Gastroesophageal sphincter (tissue), 4 donors: ENCODE measurements around the gene AGO1. TPM values are rescaled to one million over a fixed set of nuclear protein-coding genes. Genes with fewer than 3 reads are reported as not detected.
A peak's percentile ranks its signal among the peaks of the same experiment; 100 is the strongest.

Experiments
- ATAC-seq: fragments of 150-250 bp; one replicate; pipeline ENCODE4 v1.9.1; 2016; ENCODE audit warnings: mild to moderate bottlenecking, moderate library complexity
- H3K27ac ChIP-seq, 4 donors: fragments of 200-600 bp; sonication (generic) in 3 of 4; 1 replicate in 3 of 4; 2 replicates in 1 of 4; pipeline ENCODE4 v1.5.1; 2016 to 2019
- H3K27me3 ChIP-seq: fragments of 200-600 bp; sonication (generic); one replicate; pipeline ENCODE4 v1.5.1; 2019
- H3K36me3 ChIP-seq, 2 donors: fragments of 200-600 bp; sonication (generic); one replicate each; pipeline ENCODE4 v1.5.1; 2019; ENCODE audit warnings: control low read depth in 1 of 2
- H3K4me1 ChIP-seq, 3 donors: fragments of 200-600 bp; sonication (generic); 1 replicate in 2 of 3; 2 replicates in 1 of 3; pipeline ENCODE4 v1.5.1; 2016 to 2019; ENCODE audit warnings: control low read depth in 2 of 3
- H3K4me3 ChIP-seq, 2 donors: fragments of 200-600 bp; sonication (generic); one replicate each; pipeline ENCODE4 v1.5.1; 2019; ENCODE audit warnings: mild to moderate bottlenecking in 1 of 2, moderate library complexity in 1 of 2
- H3K9me3 ChIP-seq, 3 donors: fragments of 200-600 bp; sonication (generic); one replicate each; pipeline ENCODE4 v1.5.1; 2017 to 2019; ENCODE audit warnings: control low read depth in 2 of 3
- EP300 ChIP-seq: sonication (generic); formaldehyde crosslinking; IDR thresholded peaks from one replicate; pipeline ENCODE4 v1.6.1; 2017; ENCODE audit warnings: antibody characterized with exemption, mild to moderate bottlenecking
- POLR2A ChIP-seq, 2 donors: fragments of 450-650 bp; IDR thresholded peaks; one replicate each; pipeline ENCODE4 v1.6.1; 2017; ENCODE audit warnings: antibody characterized with exemption in 2 of 2, mild to moderate bottlenecking in 2 of 2, moderate library complexity in 1 of 2
- POLR2AphosphoS5 ChIP-seq: sonication (generic); formaldehyde crosslinking; IDR thresholded peaks from one replicate; pipeline ENCODE4 v1.6.1; 2017; ENCODE audit warnings: antibody characterized with exemption
- WGBS, 2 donors: methylation state at CpG; one replicate each; pipeline ENCODE4 v1.1.5; 2018; ENCODE audit warnings: low coverage in 1 of 2; 5-methylcytosine and 5-hydroxymethylcytosine counted together
- total RNA-seq, 4 donors: library from RNA; depleted of rRNA; stranded (reverse); fragments of >200 nt; gene quantifications; one replicate each; pipeline ENCODE4 v1.1.0, GENCODE V29; 2016
- TF ChIP-seq, protein P1 (sequence below), 4 experiments: fragments of 200-600 bp in 2 of 4; fragments of 450-650 bp in 2 of 4; sonication (generic) in 1 of 4; IDR thresholded peaks; one replicate each; pipeline ENCODE4 v1.5.1; 2017 to 2019; ENCODE audit warnings: antibody characterized with exemption in 4 of 4, mild to moderate bottlenecking in 2 of 4, moderate library complexity in 2 of 4

Gene AGO1
- total RNA-seq, 4 donors from 2014 or later = 19.5 to 39.5 (median 24.1) TPM

DNA sequence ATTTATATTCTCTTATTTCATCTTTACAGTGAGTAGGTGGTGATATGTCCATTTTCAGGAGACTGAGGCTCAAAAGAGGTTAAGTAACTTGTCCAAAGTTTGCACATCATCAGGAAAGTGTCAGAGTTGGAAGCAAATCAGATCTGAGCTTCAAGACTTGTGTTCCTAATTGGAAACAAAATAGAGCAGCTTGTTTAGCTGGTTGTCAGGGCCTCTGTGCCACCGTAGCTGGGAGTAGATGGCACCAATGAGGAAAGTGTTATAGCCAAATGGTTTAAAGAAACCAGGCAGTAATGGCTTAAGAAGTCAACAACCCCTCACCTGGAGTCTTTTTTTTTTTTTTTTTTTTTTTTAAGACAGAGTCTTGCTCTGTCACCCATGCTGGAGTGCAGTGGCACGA is 19.7 kb downstream of the AGO1 start:
- no peaks in the 10 kb centered on the region for H3K27me3 ChIP-seq
- H3K27ac ChIP-seq = no peak overlapping the region
- ATAC-seq = no peak
- H3K9me3 ChIP-seq = no peaks in the 10 kb centered on the region
- no peak overlapping the region for H3K4me3 ChIP-seq
- TF ChIP-seq, protein P1, sequence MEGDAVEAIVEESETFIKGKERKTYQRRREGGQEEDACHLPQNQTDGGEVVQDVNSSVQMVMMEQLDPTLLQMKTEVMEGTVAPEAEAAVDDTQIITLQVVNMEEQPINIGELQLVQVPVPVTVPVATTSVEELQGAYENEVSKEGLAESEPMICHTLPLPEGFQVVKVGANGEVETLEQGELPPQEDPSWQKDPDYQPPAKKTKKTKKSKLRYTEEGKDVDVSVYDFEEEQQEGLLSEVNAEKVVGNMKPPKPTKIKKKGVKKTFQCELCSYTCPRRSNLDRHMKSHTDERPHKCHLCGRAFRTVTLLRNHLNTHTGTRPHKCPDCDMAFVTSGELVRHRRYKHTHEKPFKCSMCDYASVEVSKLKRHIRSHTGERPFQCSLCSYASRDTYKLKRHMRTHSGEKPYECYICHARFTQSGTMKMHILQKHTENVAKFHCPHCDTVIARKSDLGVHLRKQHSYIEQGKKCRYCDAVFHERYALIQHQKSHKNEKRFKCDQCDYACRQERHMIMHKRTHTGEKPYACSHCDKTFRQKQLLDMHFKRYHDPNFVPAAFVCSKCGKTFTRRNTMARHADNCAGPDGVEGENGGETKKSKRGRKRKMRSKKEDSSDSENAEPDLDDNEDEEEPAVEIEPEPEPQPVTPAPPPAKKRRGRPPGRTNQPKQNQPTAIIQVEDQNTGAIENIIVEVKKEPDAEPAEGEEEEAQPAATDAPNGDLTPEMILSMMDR (IDR thresholded peaks at IDR 0.05) = no peak
- TF ChIP-seq POLR2AphosphoS5 = no peak
- TF ChIP-seq POLR2A (IDR thresholded peaks at IDR 0.05) = no peak
- no peak for TF ChIP-seq EP300
- 67 to 88% methylated on average over 1 of the region's 2 CpGs for WGBS, 2 donors
- H3K4me1 ChIP-seq = no peaks in the 10 kb centered on the region
- peaks cover 4 to 100% of the 10 kb centered on the region in 2 donors for H3K36me3 ChIP-seq

- ATAC-seq = no peak
Measured at GRCh38 chr1:35914717-35915116, 31.7 kb downstream of the AGO1 start.

GRCh38 chr1:35915693-35916092 is 32.7 kb downstream of the AGO1 start:
- Histone ChIP-seq H3K9me3 (no peaks in the 10 kb centered on the region), H3K4me3 (no peak overlapping the region), H3K36me3 (peaks cover 0 to 100% of the 10 kb centered on the region in 2 donors), H3K27ac (no peak overlapping the region), H3K27me3 (no peaks in the 10 kb centered on the region), H3K4me1 (no peaks in the 10 kb centered on the region)
- WGBS, 2 donors = 14 to 52% methylated on average over 2 of the region's 2 CpGs
- TF ChIP-seq, protein P1 (IDR thresholded peaks at IDR 0.05) = no peak
- no peak for TF ChIP-seq POLR2AphosphoS5
- TF ChIP-seq POLR2A (IDR thresholded peaks at IDR 0.05) = no peak
- TF ChIP-seq EP300 = no peak
- no peak for ATAC-seq

More at GRCh38 chr1:35914717-35915116, 31.7 kb downstream of the AGO1 start:
- no peak for TF ChIP-seq EP300
- TF ChIP-seq POLR2A (IDR thresholded peaks at IDR 0.05) = no peak
- no peak for TF ChIP-seq POLR2AphosphoS5
- TF ChIP-seq, protein P1 (IDR thresholded peaks at IDR 0.05) = no peak
- Histone ChIP-seq H3K27ac (no peak overlapping the region), H3K36me3 (peaks cover 0 to 100% of the 10 kb centered on the region in 2 donors), H3K4me1 (no peaks in the 10 kb centered on the region), H3K27me3 (no peaks in the 10 kb centered on the region), H3K9me3 (no peaks in the 10 kb centered on the region), H3K4me3 (no peak overlapping the region)
- WGBS, 2 donors = 92% methylated on average over 1 of the region's 1 CpG; no CpG with 5 or more reads in 1 of the 2 donors

DNA sequence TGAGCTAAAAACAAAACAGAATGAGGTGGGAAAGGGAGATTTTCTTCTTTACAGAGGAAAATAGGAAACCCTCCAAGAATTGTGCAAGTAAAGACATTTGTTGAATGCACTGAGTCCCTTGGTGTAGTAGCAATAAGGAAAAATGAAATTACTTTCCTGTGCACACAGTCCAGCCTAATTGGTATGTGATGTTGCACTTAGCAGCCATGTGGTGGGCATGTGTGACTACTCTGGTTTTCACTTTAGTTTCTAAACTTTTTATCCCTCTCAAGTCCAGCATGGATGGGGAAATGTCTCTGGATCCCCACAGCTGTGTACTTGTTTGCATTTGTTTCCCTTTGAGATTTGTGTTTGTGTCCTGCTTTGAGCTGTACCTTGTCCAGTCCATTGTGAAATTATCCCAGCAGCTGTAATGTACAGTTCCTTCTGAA is 40.8 kb downstream of the AGO1 start:
- TF ChIP-seq, protein P1 (IDR thresholded peaks at IDR 0.05) = no peak
- no peak for TF ChIP-seq POLR2A (IDR thresholded peaks at IDR 0.05)
- TF ChIP-seq POLR2AphosphoS5 = no peak
- TF ChIP-seq EP300 = no peak
- Histone ChIP-seq H3K27ac (no peak overlapping the region), H3K4me3 (no peak overlapping the region), H3K36me3 (peaks cover 0 to 39% of the 10 kb centered on the region in 2 donors), H3K27me3 (no peaks in the 10 kb centered on the region), H3K4me1 (no peaks in the 10 kb centered on the region), H3K9me3 (no peaks in the 10 kb centered on the region)
- ATAC-seq = peak; percentile 50

GRCh38 chr1:35924838-35925237 is 41.8 kb downstream of the AGO1 start:
- Histone ChIP-seq H3K9me3 (no peaks in the 10 kb centered on the region), H3K4me3 (no peak overlapping the region), H3K36me3 (peaks cover 0 to 28% of the 10 kb centered on the region in 2 donors), H3K4me1 (peaks cover 0 to 4% (median 0%) of the 10 kb centered on the region in 3 donors), H3K27me3 (no peaks in the 10 kb centered on the region), H3K27ac (no peak overlapping the region)
- WGBS, 2 donors = 84% methylated on average over 1 of the region's 1 CpG; no CpG with 5 or more reads in 1 of the 2 donors
- TF ChIP-seq POLR2A (IDR thresholded peaks at IDR 0.05) (no peak), POLR2AphosphoS5 (no peak), EP300 (no peak)
- TF ChIP-seq, protein P1 (IDR thresholded peaks at IDR 0.05) = no peak
- no peak for ATAC-seq
